GM18505 (cell line): ENCODE measurements around the gene MVP.

Experiments
- ATAC-seq: cut with Tn5 transposase; IDR thresholded peaks from one replicate; pipeline ENCODE4 v1.9.1; 2021; ENCODE audit not compliant: unreplicated experiment
- POLR2A ChIP-seq: IDR thresholded peaks from 4 replicates; pipeline ENCODE4 v1.6.1; 2011; ENCODE audit warnings: borderline replicate concordance; ENCODE audit not compliant: insufficient read depth, insufficient read length; ENCODE audit errors: extremely low read depth

MVP gene

DNA sequence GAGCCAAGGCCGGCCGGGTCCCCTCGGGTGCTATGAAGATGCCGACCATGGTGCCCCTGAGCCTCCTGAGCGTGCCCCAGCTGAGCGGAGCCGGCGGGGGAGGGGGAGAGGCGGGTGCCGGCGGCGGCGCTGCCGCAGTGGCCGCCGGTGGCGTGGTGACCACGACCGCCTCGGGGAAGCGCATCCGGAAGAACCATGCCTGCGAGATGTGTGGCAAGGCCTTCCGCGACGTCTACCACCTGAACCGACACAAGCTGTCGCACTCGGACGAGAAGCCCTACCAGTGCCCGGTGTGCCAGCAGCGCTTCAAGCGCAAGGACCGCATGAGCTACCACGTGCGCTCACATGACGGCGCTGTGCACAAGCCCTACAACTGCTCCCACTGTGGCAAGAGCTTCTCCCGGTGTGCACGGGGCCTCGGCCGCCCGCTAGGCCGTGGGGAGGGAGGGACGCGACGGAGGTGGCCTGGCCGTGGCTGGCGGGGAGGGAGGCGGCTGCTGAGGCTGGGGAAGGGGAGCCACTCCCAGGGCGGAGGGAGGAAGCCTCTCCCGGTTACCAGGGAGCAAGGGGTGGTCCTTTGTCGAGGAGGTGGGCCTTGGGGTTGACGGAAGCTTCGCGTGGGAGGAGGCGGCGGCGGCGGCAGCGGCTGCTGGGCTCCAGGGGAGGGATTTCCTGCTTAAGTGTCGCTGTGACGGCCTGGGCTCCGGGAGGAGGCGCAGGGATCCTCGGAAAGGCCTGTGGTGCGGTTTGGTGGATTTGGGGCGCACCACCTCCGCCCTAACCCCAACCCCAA is 12.6 kb upstream of the MVP start:
- no peak for ATAC-seq
- TF ChIP-seq POLR2A = peak; percentile 51

GRCh38 chr16:29808219-29808900 is 11.9 kb upstream of the MVP start:
- ATAC-seq = no peak
- TF ChIP-seq POLR2A = no peak

- TF ChIP-seq POLR2A = no peak
- ATAC-seq = no peak
Measured at GRCh38 chr16:29809031-29809747, 11.1 kb upstream of the MVP start.

GRCh38 chr16:29809850-29810698 is 10.2 kb upstream of the MVP start:
- ATAC-seq = no peak

DNA sequence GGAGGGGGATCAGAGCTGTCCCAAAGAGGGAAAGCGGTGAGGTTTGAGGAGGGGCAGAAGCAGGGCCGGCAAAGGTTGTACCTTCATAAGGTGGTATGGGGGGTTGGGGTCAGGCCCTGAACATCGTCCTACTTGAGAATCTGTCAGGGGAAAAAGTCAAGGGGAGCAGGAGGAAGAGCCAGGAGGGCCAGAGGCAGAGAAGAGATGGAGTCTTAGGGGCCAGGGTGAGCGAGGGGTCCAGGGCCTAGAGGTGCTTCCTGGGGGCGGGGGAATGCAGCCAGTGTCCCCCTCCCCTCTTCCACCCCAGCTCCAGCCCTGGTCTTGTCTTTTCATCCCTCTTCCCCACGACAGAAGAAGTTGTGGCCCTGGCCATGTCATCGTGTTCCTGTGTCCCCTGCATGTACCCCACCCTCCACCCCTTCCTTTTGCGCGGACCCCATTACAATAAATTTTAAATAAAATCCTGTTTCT is 9.5 kb upstream of the MVP start:
- no peak for ATAC-seq
- no peak for TF ChIP-seq POLR2A

More at GRCh38 chr16:29809850-29810698, 10.2 kb upstream of the MVP start:
- TF ChIP-seq POLR2A = no peak

GRCh38 chr16:29811170-29811895 is 8.9 kb upstream of the MVP start:
- TF ChIP-seq POLR2A = peak; percentile 50
- ATAC-seq = no peak

DNA sequence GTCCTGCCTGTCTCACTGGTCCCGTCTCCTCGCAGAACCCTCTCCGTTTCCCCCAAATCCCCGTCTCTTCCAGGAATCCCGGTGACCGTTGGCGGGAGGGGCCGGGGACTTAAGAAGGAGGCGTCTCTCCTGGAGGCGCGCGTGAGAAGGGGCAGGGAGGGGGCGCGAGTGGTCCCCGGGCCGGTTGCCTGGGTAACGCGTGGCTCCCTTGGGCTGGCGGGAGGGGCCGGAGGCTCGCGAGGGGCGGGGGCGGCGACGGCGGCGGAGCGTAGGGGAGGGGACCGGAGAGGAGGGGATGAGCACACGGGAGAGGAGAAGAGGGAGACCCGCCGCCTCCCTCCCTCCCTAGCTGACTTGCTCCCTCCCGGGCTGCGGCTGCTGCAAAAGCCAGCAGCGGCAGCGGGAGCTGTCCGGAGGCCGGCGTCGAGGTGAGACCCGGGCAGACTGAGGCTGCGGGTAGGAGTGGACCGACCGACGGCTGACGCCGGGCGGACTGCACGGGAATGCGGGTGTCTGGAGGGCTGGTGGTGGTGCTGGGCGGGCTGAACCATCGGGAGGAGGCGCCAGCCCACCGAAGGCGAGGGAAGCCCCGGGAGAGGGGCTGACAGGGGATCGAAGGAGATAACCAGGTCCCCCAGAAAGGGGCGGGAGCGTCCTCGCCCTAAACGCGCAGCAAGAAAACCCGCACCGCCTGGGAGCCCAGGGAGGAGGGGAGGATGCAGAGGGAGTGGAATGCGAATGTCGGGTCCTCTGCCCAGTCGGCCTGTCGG is 8.2 kb upstream of the MVP start, which contains the start of gene PRRT2:
PRRT2 (plus strand) TSS at position 298 of the 770 bp plus-strand sequence. CDS start 862 bp downstream, outside the sequence.
- TF ChIP-seq POLR2A = no peak
- no peak for ATAC-seq

- ATAC-seq = no peak
Measured at GRCh38 chr16:29812754-29813643, 7.3 kb upstream of the MVP start.

DNA sequence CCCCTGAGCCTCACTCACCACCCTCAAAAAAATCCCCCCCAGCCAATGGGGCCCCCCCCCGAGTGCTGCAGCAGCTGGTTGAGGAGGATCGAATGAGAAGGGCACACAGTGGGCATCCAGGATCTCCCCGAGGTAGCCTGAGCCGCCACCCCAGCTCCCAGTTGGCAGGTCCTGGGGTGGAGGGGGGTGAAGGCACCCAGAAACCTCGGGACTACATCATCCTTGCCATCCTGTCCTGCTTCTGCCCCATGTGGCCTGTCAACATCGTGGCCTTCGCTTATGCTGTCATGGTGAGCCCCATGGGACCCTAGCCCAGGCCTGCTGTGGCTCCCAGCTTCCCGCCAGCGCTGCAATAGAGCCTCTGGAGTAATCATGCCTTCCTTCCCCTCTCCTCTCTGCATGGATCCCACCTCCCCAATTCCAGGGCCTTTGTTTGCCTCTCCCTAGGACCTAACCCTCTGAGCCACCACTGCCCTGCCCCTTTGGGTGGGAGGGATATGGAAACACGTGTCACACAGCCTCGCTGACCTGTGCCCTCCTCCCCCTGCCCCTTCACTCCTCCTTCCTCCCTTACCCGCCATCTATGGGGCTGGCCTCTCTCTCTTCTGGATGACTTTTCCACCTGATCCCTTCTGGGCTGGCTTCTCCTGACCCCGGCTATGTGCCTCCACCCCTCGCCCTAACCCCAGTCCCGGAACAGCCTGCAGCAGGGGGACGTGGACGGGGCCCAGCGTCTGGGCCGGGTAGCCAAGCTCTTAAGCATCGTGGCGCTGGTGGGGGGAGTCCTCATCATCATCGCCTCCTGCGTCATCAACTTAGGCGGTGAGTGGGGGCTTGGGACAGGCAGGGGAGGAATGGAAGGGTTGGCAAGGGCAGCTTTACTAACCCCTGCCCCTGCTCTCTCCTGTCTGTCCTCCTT is 6.4 kb upstream of the MVP start:
- no peak for TF ChIP-seq POLR2A
- ATAC-seq = no peak

More at GRCh38 chr16:29812754-29813643, 7.3 kb upstream of the MVP start:
- TF ChIP-seq POLR2A = no peak
